Fibroblast of lung (primary cell): ENCODE measurements around the gene ABCB11. TPM values are rescaled to one million over a fixed set of nuclear protein-coding genes. Genes with fewer than 3 reads are reported as not detected.

Source experiments
- DNase-seq, 2 donors: peaks; one replicate each; pipeline versions ENCODE4 v3.0.0 to v3.0.0-alpha.2; 2010; ENCODE audit warnings: low read depth in 2 of 2
- H2AFZ ChIP-seq: 2 replicates; pipeline ENCODE4 v1.5.1; 2012; ENCODE audit warnings: low read length, control low read depth, inconsistent platforms
- H3K27ac ChIP-seq: 2 replicates; pipeline ENCODE4 v1.5.1; 2011; ENCODE audit warnings: low read length, control low read depth; ENCODE audit not compliant: insufficient read depth
- H3K27me3 ChIP-seq: 2 replicates; pipeline ENCODE4 v1.5.1; 2011; ENCODE audit warnings: mild to moderate bottlenecking, low read length; ENCODE audit not compliant: control insufficient read depth, insufficient read depth
- H3K36me3 ChIP-seq: 2 replicates; pipeline ENCODE4 v1.5.1; 2011; ENCODE audit warnings: low read length; ENCODE audit not compliant: control insufficient read depth, insufficient read depth
- H3K4me1 ChIP-seq: 2 replicates; pipeline ENCODE4 v1.5.1; 2011; ENCODE audit warnings: low read length; ENCODE audit not compliant: control insufficient read depth, insufficient read depth; ENCODE audit errors: extremely low read depth
- H3K4me2 ChIP-seq: 2 replicates; pipeline ENCODE4 v1.5.1; 2011; ENCODE audit warnings: low read length, control low read depth; ENCODE audit not compliant: insufficient read depth; ENCODE audit errors: extremely low read depth
- H3K4me3 ChIP-seq, 4 experiments: fragments of 200-600 bp in 1 of 4; sonication (generic) in 1 of 4; replicated peaks in 1 of 4; 2 replicates each; pipeline ENCODE4 v1.5.1; 2011 to 2016; ENCODE audit warnings: low read length in 4 of 4, low read depth in 3 of 4, mild to moderate bottlenecking in 3 of 4, control low read depth in 2 of 4, inconsistent platforms in 1 of 4, mixed read lengths in 1 of 4; ENCODE audit not compliant: insufficient read depth in 1 of 4; ENCODE audit errors: control extremely low read depth in 1 of 4
- H3K79me2 ChIP-seq: 2 replicates; pipeline ENCODE4 v1.5.1; 2012; ENCODE audit warnings: mild to moderate bottlenecking, low read length, inconsistent platforms; ENCODE audit not compliant: control insufficient read depth, insufficient read depth
- H3K9ac ChIP-seq: 2 replicates; pipeline ENCODE4 v1.5.1; 2011; ENCODE audit warnings: mild to moderate bottlenecking, low read length, control low read depth; ENCODE audit not compliant: insufficient read depth
- H3K9me3 ChIP-seq: 2 replicates; pipeline ENCODE4 v1.5.1; 2012; ENCODE audit warnings: low read depth, low read length; ENCODE audit not compliant: control insufficient read depth, insufficient read depth
- H4K20me1 ChIP-seq: 2 replicates; pipeline ENCODE4 v1.5.1; 2011; ENCODE audit warnings: low read length; ENCODE audit not compliant: control insufficient read depth, insufficient read depth; ENCODE audit errors: extremely low read depth
- EZH2 ChIP-seq: IDR thresholded peaks from 2 replicates; pipeline ENCODE4 v1.5.1; 2012; ENCODE audit warnings: low read length, control low read depth, mild to moderate bottlenecking; ENCODE audit errors: missing control alignments
- polyA plus RNA-seq, 2 donors: library from polyadenylated mRNA; depleted of rRNA in 1 of 2; stranded (reverse) in 1 of 2; unstranded in 1 of 2; fragments of >200 nt; gene quantifications; 2 replicates each; pipeline ENCODE4 v1.2.1, GENCODE V29; 2011 to 2012; ENCODE audit warnings: missing spikeins in 1 of 2
- total RNA-seq: library from RNA; depleted of rRNA; stranded (reverse); fragments of >200 nt; gene quantifications from 2 replicates; pipeline ENCODE4 v1.2.1, GENCODE V29; 2014
- TF ChIP-seq, protein P1 (sequence below), 2 donors: IDR thresholded peaks in 1 of 2; conservative IDR thresholded peaks in 1 of 2; 1 replicate in 1 of 2; 2 replicates in 1 of 2; pipeline ENCODE4 v1.5.1; 2011 to 2012; ENCODE audit warnings: low read length in 2 of 2, control low read depth in 1 of 2, inconsistent platforms in 1 of 2, low read depth in 1 of 2, mild to moderate bottlenecking in 1 of 2

Gene ABCB11
- total and polyA plus RNA-seq, 2 donors (not counting 1 experiment from before 2014, with no cell fraction given), result not detected

DNA sequence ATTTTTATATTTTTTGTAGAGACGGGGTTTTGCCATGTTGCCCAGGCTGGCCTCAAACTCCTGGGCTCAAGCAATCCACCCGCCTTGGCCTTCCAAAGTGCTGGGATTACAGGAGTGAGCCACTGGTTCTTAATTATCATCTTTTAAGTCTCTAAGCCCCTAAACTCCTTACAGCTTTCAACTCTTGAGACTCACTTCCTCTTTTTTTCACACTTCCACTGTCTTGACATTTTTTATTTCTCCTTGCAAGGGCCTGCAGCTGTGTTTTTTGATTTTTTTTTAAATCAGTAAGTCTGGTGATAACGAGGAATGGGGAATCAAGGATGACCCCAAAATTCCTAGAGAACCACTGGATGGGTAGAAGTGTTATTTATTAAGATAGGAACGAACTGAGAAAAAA, 8.6 kb upstream of the ABCB11 start:
- Histone ChIP-seq H3K27me3 (no peaks in the 10 kb centered on the region), H3K4me1 (no peaks in the 10 kb centered on the region), H3K36me3 (no peaks in the 10 kb centered on the region), H3K79me2 (no peaks in the 10 kb centered on the region), H2AFZ (no peak overlapping the region), H3K27ac (no peak overlapping the region), H3K9ac (no peak overlapping the region), H3K9me3 (no peaks in the 10 kb centered on the region), H3K4me2 (no peak overlapping the region), H3K4me3 (no peak overlapping the region), H4K20me1 (no peaks in the 10 kb centered on the region)
- no peak for DNase-seq
- TF ChIP-seq, protein P1, sequence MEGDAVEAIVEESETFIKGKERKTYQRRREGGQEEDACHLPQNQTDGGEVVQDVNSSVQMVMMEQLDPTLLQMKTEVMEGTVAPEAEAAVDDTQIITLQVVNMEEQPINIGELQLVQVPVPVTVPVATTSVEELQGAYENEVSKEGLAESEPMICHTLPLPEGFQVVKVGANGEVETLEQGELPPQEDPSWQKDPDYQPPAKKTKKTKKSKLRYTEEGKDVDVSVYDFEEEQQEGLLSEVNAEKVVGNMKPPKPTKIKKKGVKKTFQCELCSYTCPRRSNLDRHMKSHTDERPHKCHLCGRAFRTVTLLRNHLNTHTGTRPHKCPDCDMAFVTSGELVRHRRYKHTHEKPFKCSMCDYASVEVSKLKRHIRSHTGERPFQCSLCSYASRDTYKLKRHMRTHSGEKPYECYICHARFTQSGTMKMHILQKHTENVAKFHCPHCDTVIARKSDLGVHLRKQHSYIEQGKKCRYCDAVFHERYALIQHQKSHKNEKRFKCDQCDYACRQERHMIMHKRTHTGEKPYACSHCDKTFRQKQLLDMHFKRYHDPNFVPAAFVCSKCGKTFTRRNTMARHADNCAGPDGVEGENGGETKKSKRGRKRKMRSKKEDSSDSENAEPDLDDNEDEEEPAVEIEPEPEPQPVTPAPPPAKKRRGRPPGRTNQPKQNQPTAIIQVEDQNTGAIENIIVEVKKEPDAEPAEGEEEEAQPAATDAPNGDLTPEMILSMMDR (conservative IDR thresholded peaks at IDR 0.05 in 1 of 2, IDR thresholded peaks at IDR 0.05 in 1 of 2; ENCODE audit: low read depth in 1 of 2, low read length in 2 of 2), result no peak
- TF ChIP-seq EZH2, result no peak

GRCh38 chr2:169038338-169038757, 7.2 kb upstream of the ABCB11 start:
- Histone ChIP-seq H4K20me1 (no peaks in the 10 kb centered on the region), H3K9me3 (no peaks in the 10 kb centered on the region), H3K4me1 (no peaks in the 10 kb centered on the region), H3K27ac (no peak overlapping the region), H3K36me3 (no peaks in the 10 kb centered on the region), H3K4me2 (no peak overlapping the region), H3K4me3 (no peak overlapping the region), H3K27me3 (no peaks in the 10 kb centered on the region), H3K9ac (no peak overlapping the region), H2AFZ (no peak overlapping the region), H3K79me2 (no peaks in the 10 kb centered on the region)
- DNase-seq, result peak; percentile 19 to 72
- TF ChIP-seq, protein P1 (conservative IDR thresholded peaks at IDR 0.05 in 1 of 2, IDR thresholded peaks at IDR 0.05 in 1 of 2; ENCODE audit: low read depth in 1 of 2, low read length in 2 of 2), result no peak
- no peak for TF ChIP-seq EZH2

DNA sequence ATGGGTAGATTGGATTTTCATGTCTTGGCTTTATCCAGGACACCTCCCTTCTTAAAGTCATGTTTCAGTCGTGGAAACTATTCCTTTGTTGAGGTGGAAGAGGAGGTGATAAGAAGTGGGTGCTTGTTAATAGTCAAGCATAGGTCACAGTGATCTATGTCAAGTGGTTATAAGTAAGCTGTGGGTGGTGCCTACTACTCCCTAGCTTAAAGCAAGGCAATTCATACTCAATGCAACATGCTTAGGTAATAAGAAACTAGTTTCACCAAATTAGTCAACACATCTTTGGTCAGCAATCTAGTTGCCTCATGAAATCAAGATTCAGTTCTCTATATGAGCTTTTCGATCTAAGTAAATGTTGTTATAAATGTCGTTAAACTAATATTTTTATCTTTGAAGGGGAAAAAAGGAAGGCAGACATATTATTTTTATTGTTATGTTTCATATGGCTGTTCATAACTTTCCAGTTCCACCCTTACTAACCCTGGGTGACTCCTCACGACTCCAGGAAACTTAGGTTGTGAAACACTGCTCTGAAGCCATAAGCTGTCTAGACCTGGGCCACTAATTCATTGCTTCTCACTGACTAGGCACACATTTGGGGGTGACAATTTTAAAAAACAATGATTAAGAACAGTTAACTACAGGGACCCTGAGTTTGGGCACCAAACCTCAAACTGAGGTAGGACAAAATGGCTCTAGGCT, 5.8 kb upstream of the ABCB11 start:
- Histone ChIP-seq H3K9me3 (no peaks in the 10 kb centered on the region), H3K36me3 (no peaks in the 10 kb centered on the region), H3K79me2 (no peaks in the 10 kb centered on the region), H4K20me1 (no peaks in the 10 kb centered on the region), H3K4me1 (no peaks in the 10 kb centered on the region), H3K4me3 (no peak overlapping the region), H2AFZ (no peak overlapping the region), H3K27me3 (no peaks in the 10 kb centered on the region), H3K27ac (no peak overlapping the region), H3K9ac (no peak overlapping the region), H3K4me2 (no peak overlapping the region)
- DNase-seq, result no peak
- TF ChIP-seq, protein P1 (conservative IDR thresholded peaks at IDR 0.05 in 1 of 2, IDR thresholded peaks at IDR 0.05 in 1 of 2; ENCODE audit: low read depth in 1 of 2, low read length in 2 of 2), result no peak
- no peak for TF ChIP-seq EZH2
